Measurements from ENCODE around the gene ACACB. TPM values are rescaled to one million over a fixed set of nuclear protein-coding genes. Genes with fewer than 3 reads are reported as not detected.

The ACACB gene
- total RNA-seq, 1 experiment from 2014 or later: 26.2 TPM

DNA sequence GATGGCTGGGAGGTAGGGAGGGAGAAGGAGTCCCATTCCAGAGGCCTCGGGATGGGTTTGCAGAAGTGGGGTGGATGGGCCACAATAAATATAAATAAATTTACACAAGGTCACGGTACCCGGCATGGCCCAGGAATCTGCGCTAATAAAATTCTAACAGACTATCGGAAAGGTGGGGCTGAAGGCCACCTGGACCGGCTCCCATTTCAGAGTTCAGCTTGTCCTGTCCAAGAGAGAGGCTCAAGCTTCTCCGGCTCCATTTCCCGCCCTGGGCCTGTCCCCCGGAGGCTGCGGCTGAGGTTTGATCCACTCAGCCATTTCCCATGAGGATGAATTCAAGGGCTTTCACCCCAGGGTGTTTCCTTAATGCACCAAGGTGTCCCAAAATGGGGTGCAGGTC lies 162.5 kb downstream of the ACACB start:
- CTCF ChIA-PET: interaction anchor here (1.8 to 1.9 kb wide), 2 partner anchors 15 to 107 kb away, joined by 5 to 8 read pairs; no protein-coding TSS in a partner anchor
- H3K27ac Mint-ChIP-seq (ENCODE audit: unreplicated experiment): no peak overlapping the region

DNA sequence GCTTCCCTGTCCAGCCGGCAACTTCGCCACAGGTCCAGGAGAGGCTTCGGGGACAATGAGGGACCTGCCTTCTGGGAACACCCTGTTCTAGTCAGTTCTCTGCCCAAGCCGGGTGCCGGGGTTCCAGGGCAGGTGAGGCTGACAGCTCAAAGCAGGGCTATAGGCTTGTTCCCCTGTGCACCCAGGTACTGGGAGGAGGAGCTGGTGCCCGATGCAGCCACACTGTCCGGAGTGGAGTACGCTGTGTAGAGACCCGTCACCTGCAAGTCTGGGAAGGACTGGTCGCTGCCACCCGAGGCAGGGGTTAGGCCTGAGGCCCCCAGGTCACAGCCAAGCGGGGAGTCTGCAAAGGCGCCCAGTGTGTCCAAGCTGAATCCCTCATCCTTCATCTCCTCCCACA lies 163.1 kb downstream of the ACACB start:
- DNase-seq: no peak
- intact Hi-C loops (cut with micrococcal nuclease; ENCODE audit: unreplicated experiment): loop anchor here (2.0 kb wide), 1 partner anchor 31 kb away; no protein-coding TSS in a partner anchor
- Histone ChIP-seq H3K4me1 (peaks cover 15% of the 10 kb centered on the region), H3K9me3 (no peaks in the 10 kb centered on the region), H3K36me3 (ENCODE audit: control insufficient read depth, insufficient read depth, low read length) (no peaks in the 10 kb centered on the region), H3K4me3 (ENCODE audit: low read depth, low read length) (no peak overlapping the region), H3K27me3 (replicated peaks; ENCODE audit: control insufficient read depth, insufficient read depth, low read length) (no peaks in the 10 kb centered on the region)
- Mint-ChIP-seq H3K36me3 (ENCODE audit: insufficient read depth, unreplicated experiment) (no peaks in the 10 kb centered on the region), H3K27me3 (ENCODE audit: insufficient read depth, unreplicated experiment) (no peaks in the 10 kb centered on the region), H3K9me3 (ENCODE audit: unreplicated experiment) (no peaks in the 10 kb centered on the region), H3K4me3 (ENCODE audit: unreplicated experiment) (no peak overlapping the region), H3K4me1 (ENCODE audit: low read depth, unreplicated experiment) (peaks cover 15% of the 10 kb centered on the region), H3K27ac (ENCODE audit: unreplicated experiment) (no peak overlapping the region)
- ChIA-PET CTCF (no interaction called here), POLR2A (no interaction called here)
- BruUV-seq (replicated peaks): no TSS peak
- TF ChIP-seq, protein P1, sequence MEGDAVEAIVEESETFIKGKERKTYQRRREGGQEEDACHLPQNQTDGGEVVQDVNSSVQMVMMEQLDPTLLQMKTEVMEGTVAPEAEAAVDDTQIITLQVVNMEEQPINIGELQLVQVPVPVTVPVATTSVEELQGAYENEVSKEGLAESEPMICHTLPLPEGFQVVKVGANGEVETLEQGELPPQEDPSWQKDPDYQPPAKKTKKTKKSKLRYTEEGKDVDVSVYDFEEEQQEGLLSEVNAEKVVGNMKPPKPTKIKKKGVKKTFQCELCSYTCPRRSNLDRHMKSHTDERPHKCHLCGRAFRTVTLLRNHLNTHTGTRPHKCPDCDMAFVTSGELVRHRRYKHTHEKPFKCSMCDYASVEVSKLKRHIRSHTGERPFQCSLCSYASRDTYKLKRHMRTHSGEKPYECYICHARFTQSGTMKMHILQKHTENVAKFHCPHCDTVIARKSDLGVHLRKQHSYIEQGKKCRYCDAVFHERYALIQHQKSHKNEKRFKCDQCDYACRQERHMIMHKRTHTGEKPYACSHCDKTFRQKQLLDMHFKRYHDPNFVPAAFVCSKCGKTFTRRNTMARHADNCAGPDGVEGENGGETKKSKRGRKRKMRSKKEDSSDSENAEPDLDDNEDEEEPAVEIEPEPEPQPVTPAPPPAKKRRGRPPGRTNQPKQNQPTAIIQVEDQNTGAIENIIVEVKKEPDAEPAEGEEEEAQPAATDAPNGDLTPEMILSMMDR (IDR thresholded peaks at IDR 0.05; ENCODE audit: insufficient read depth in 1 of 2, low read depth in 1 of 2, low read length in 1 of 2, severe bottlenecking in 1 of 2, unreplicated experiment in 1 of 2): no peak

More for the DNA sequence above, 162.5 kb downstream of the ACACB start:
- Histone ChIP-seq H3K36me3 (ENCODE audit: control insufficient read depth, insufficient read depth, low read length) (no peaks in the 10 kb centered on the region), H3K27me3 (replicated peaks; ENCODE audit: control insufficient read depth, insufficient read depth, low read length) (no peaks in the 10 kb centered on the region), H3K4me1 (peaks cover 15% of the 10 kb centered on the region), H3K9me3 (no peaks in the 10 kb centered on the region), H3K4me3 (ENCODE audit: low read depth, low read length) (no peak overlapping the region)
- Mint-ChIP-seq H3K4me1 (ENCODE audit: low read depth, unreplicated experiment) (peaks cover 15% of the 10 kb centered on the region), H3K27me3 (ENCODE audit: insufficient read depth, unreplicated experiment) (no peaks in the 10 kb centered on the region), H3K4me3 (ENCODE audit: unreplicated experiment) (no peak overlapping the region), H3K36me3 (ENCODE audit: insufficient read depth, unreplicated experiment) (no peaks in the 10 kb centered on the region), H3K9me3 (ENCODE audit: unreplicated experiment) (no peaks in the 10 kb centered on the region)
- TF ChIP-seq, protein P1 (IDR thresholded peaks at IDR 0.05; ENCODE audit: insufficient read depth in 1 of 2, low read depth in 1 of 2, low read length in 1 of 2, severe bottlenecking in 1 of 2, unreplicated experiment in 1 of 2): no peak
- POLR2A ChIA-PET: no interaction called here
- no peak for DNase-seq
- BruUV-seq (replicated peaks): no TSS peak
- intact Hi-C loops (cut with micrococcal nuclease; ENCODE audit: unreplicated experiment): loop anchor here (2.0 kb wide), 1 partner anchor 32 kb away; no protein-coding TSS in a partner anchor

GRCh38 chr12:109281452-109281851 lies 165.1 kb downstream of the ACACB start:
- BruUV-seq (replicated peaks): no TSS peak
- H3K9me3 ChIP-seq: no peaks in the 10 kb centered on the region
- ChIA-PET CTCF (no interaction called here), POLR2A (no interaction called here)
- no peak for DNase-seq
- intact Hi-C loops (cut with micrococcal nuclease; ENCODE audit: unreplicated experiment): no loop called here
- no peaks in the 10 kb centered on the region for H3K9me3 Mint-ChIP-seq (ENCODE audit: unreplicated experiment)
- H3K36me3 ChIP-seq (ENCODE audit: control insufficient read depth, insufficient read depth, low read length): no peaks in the 10 kb centered on the region
- H3K27ac Mint-ChIP-seq (ENCODE audit: unreplicated experiment): no peak overlapping the region
- H3K4me1 Mint-ChIP-seq (ENCODE audit: low read depth, unreplicated experiment): peaks cover 15% of the 10 kb centered on the region
- H3K27me3 ChIP-seq (replicated peaks; ENCODE audit: control insufficient read depth, insufficient read depth, low read length): no peaks in the 10 kb centered on the region
- no peaks in the 10 kb centered on the region for H3K36me3 Mint-ChIP-seq (ENCODE audit: insufficient read depth, unreplicated experiment)
- no peak overlapping the region for H3K4me3 ChIP-seq (ENCODE audit: low read depth, low read length)
- no peak overlapping the region for H3K4me3 Mint-ChIP-seq (ENCODE audit: unreplicated experiment)
- H3K27me3 Mint-ChIP-seq (ENCODE audit: insufficient read depth, unreplicated experiment): no peaks in the 10 kb centered on the region
- TF ChIP-seq, protein P1 (IDR thresholded peaks at IDR 0.05; ENCODE audit: insufficient read depth in 1 of 2, low read depth in 1 of 2, low read length in 1 of 2, severe bottlenecking in 1 of 2, unreplicated experiment in 1 of 2): no peak
- peaks cover 15% of the 10 kb centered on the region for H3K4me1 ChIP-seq
